ENCODE data around the gene KRTAP4-3. TPM values are rescaled to one million over a fixed set of nuclear protein-coding genes. Genes with fewer than 3 reads are reported as not detected.
"Not testable (repeated sequence)": the region's sequence is repeated elsewhere in the genome, so short reads cannot be mapped to it uniquely, and the experiment has no call there.

KRTAP4-3 gene
- total and polyA plus RNA-seq, 8 donors = not detected

DNA sequence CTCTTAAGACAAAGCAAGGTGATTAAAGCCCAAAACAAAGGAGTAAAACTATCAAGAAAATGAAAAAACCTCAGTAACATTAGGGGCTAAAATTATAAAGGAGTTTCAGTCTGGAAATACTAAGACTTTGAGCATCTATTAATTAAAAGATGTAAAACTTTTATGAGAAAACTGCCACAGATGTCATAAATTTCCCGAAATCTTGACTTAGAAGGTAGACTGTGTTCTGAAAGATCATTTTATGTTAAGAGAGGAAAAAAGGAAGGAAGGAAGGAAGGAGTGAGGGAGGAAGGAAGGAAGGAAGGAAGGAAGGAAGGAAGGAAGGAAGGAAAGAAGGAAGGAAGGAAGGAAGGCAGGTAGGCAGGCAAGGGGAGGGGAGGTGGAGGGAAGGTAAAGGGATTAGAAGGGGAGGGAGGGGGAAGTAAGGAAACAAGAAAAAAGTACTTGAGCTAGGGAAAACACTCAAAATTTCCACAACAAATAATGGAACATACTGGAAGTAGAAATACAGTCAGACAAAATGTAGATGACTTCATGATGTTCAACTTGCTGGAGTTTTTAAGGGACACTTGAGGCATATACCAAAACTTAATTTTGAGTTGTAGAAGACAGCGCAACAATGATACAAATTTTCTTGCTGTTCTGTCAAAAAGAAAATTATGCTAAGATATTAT is 20.4 kb downstream of the KRTAP4-3 start:
- H3K36me3 ChIP-seq = no peaks in the 10 kb centered on the region
- WGBS, 2 donors = 84 to 85% methylated on average over 2 of the region's 2 CpGs
- intact Hi-C loops (cut with DNase I) = no loop called here
- no peak overlapping the region for H3K27ac ChIP-seq
- H3K4me3 ChIP-seq = no peak overlapping the region
- DNase-seq (no peak), ATAC-seq (no peak), FAIRE-seq (no peak)
- TF ChIP-seq, protein P1, sequence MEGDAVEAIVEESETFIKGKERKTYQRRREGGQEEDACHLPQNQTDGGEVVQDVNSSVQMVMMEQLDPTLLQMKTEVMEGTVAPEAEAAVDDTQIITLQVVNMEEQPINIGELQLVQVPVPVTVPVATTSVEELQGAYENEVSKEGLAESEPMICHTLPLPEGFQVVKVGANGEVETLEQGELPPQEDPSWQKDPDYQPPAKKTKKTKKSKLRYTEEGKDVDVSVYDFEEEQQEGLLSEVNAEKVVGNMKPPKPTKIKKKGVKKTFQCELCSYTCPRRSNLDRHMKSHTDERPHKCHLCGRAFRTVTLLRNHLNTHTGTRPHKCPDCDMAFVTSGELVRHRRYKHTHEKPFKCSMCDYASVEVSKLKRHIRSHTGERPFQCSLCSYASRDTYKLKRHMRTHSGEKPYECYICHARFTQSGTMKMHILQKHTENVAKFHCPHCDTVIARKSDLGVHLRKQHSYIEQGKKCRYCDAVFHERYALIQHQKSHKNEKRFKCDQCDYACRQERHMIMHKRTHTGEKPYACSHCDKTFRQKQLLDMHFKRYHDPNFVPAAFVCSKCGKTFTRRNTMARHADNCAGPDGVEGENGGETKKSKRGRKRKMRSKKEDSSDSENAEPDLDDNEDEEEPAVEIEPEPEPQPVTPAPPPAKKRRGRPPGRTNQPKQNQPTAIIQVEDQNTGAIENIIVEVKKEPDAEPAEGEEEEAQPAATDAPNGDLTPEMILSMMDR (IDR thresholded peaks at IDR 0.05) = no peak
- H3K9me3 ChIP-seq = no peaks in the 10 kb centered on the region
- no peaks in the 10 kb centered on the region for H3K4me1 ChIP-seq
- no peaks in the 10 kb centered on the region for H3K27me3 ChIP-seq

DNA sequence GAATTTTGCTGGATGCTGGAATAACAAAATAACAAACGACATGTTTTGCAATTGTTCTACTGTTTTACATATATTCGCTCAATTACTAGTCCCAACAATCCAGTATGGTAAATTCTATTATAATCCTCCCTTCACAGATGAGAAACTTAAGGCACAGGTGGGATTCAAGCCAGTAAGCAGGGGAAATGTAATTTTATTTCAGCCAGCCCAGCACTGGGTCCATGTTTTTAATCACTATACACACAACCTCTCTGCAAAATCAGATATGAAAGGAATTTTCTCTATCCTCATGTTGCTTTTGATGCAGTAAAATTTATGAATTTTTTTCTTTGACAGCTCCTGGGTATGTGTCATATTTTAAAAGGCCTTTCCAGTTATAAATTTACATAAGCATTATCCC is 22.8 kb downstream of the KRTAP4-3 start:
- Histone ChIP-seq H3K27ac (no peak overlapping the region), H3K9me3 (no peaks in the 10 kb centered on the region), H3K4me3 (no peak overlapping the region), H3K4me1 (no peaks in the 10 kb centered on the region), H3K27me3 (no peaks in the 10 kb centered on the region), H3K36me3 (no peaks in the 10 kb centered on the region)
- no peak for FAIRE-seq
- no peak for ATAC-seq
- DNase-seq = no peak
- intact Hi-C loops (cut with DNase I) = no loop called here
- TF ChIP-seq, protein P1 (IDR thresholded peaks at IDR 0.05) = no peak
- 62 to 75% methylated on average over 2 of the region's 2 CpGs for WGBS, 2 donors

DNA sequence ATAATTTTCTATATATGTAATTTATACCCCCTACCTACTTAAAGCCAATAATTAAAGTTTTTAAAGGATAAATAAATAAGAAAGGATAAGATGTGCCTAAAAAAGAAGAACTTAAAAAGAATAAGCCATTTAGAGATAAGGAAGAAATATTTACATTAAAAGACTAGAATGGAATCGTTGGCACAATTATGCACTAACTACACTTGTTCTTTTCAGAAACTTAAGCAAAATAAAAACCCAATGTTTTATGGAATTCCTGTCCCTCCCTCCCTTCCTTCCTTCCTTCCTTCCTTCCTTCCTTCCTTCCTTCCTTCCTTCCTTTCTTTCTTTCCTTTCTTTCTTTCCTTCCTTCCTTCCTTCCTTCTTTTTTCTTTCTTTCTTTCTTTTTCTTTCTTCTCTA is 23.2 kb downstream of the KRTAP4-3 start:
- no peak overlapping the region for H3K4me3 ChIP-seq
- intact Hi-C loops (cut with DNase I) = no loop called here
- FAIRE-seq = no peak
- no peaks in the 10 kb centered on the region for H3K9me3 ChIP-seq
- H3K27ac ChIP-seq = no peak overlapping the region
- H3K36me3 ChIP-seq = no peaks in the 10 kb centered on the region
- TF ChIP-seq, protein P1 (IDR thresholded peaks at IDR 0.05) = no peak
- no peak for DNase-seq
- no peaks in the 10 kb centered on the region for H3K27me3 ChIP-seq
- 81 to 85% methylated on average over 1 of the region's 1 CpG for WGBS, 2 donors
- no peak for ATAC-seq
- H3K4me1 ChIP-seq = no peaks in the 10 kb centered on the region

DNA sequence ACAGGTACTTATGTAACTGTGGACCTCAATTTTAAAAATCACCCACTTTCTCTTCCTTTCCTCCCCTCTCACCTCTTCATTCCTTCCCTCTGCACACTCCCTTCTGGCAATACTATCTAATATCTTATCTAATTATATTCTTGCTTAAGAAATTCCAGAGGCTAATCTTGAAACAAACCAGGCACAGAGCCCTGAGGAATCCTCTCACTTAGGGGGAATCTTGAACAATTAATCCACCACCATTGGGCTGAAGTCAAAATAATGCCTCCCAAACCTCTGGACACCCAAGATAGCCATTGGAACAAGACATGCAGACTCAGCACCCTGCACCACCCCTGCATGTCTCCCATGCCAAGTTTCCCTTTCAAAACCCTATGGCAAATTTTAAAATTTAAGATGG is 26.7 kb downstream of the KRTAP4-3 start:
- Histone ChIP-seq H3K36me3 (no peaks in the 10 kb centered on the region), H3K27me3 (no peaks in the 10 kb centered on the region), H3K27ac (no peak overlapping the region), H3K9me3 (no peaks in the 10 kb centered on the region), H3K4me3 (no peak overlapping the region), H3K4me1 (no peaks in the 10 kb centered on the region)
- FAIRE-seq (no peak), ATAC-seq (no peak), DNase-seq (no peak)
- TF ChIP-seq, protein P1 (IDR thresholded peaks at IDR 0.05) = no peak
- intact Hi-C loops (cut with DNase I) = no loop called here

DNA sequence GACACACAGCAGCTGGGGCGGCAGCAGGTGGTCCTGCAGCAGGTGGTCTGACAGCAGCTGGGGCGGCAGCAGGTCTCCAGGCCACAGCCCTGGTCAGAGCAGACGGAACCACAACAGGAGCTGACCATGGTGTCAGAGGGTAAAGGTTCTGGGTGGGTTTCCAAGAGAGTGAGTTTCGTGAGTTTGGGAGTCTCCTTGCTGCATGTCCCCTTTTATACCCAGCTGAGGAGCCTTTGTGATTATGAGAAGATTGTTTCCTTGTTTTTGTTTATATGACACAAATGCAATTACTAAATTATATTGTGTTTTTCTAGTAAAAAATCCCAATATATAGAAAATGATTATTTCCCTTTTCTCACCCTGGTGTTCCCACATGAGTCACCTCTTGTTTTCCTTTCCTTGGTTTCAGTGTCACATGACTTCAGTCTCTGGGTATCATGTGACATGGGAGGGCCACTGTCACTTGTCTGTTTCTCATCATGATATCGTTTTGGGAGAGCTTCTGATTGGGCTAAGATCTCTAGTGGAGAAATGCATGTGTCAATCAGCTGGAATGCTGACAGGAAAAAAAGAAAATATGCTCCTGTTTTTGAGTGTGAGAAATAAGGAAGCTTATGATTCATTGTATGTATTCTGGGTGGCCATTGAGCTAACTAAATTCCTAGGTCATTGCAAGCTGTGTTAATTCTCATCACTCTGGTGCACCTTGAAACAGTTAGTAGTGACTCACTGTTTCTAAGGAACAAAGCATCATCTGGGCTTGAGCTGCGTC is 27.5 kb downstream of the KRTAP4-3 start, which contains the start of gene KRTAP4-6:
TSS of gene KRTAP4-6 (minus strand) at position 185 of the 772 bp plus-strand sequence. CDS start at position 128, 57 bp downstream.
- DNase-seq (no peak), FAIRE-seq (no peak), ATAC-seq (no peak)
- TF ChIP-seq, protein P1 (IDR thresholded peaks at IDR 0.05) = no peak
- intact Hi-C loops (cut with DNase I) = no loop called here
- H3K9me3 ChIP-seq = no peaks in the 10 kb centered on the region
- no peaks in the 10 kb centered on the region for H3K36me3 ChIP-seq
- H3K4me3 ChIP-seq = no peak within 1 kb of the TSS
- no peaks in the 10 kb centered on the region for H3K4me1 ChIP-seq
- no peaks in the 10 kb centered on the region for H3K27me3 ChIP-seq
- WGBS, 2 donors = 64 to 79% methylated on average over 6 of the region's 6 CpGs
- H3K27ac ChIP-seq = no peak within 1 kb of the TSS

DNA sequence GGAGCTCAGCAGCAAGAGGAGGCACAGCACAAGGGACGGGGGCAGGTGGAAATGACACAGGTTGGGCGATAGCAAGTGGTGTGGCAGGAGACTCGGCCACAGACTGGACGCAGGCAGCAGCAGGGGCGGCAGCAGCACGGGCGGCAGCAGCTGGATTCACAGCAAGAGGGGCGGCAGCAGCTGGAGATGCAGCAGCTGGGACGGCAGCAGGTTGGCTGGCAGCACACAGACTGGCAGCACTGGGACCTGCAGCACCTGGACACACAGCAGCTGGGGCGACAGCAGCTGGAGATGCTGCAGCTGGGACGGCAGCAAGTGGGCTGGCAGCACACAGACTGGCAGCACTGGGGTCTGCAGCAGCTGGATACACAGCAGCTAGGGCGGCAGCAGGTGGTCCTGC is 28.2 kb downstream of the KRTAP4-3 start:
- H3K36me3 ChIP-seq; H3K4me1 ChIP-seq; H3K9me3 ChIP-seq; H3K27me3 ChIP-seq; H3K27ac ChIP-seq; intact Hi-C loops (cut with DNase I); ATAC-seq; FAIRE-seq; H3K4me3 ChIP-seq: not testable (repeated sequence)
- peak in 1 of 6 donors; percentile 64 for DNase-seq
- 69 to 73% methylated on average over 12 of the region's 12 CpGs for WGBS, 2 donors

Data from pancreas (tissue), 10 donors.